Measurements from ENCODE around the gene TNS3. TPM values are rescaled to one million over a fixed set of nuclear protein-coding genes. Genes with fewer than 3 reads are reported as not detected.

The TNS3 gene
- total and polyA plus RNA-seq, 9 of the 15 experiments (the other 6 are each of a cell fraction or from before 2014, with no cell fraction given): 0.20 TPM; not detected in 8

- TF ChIP-seq, protein P1, sequence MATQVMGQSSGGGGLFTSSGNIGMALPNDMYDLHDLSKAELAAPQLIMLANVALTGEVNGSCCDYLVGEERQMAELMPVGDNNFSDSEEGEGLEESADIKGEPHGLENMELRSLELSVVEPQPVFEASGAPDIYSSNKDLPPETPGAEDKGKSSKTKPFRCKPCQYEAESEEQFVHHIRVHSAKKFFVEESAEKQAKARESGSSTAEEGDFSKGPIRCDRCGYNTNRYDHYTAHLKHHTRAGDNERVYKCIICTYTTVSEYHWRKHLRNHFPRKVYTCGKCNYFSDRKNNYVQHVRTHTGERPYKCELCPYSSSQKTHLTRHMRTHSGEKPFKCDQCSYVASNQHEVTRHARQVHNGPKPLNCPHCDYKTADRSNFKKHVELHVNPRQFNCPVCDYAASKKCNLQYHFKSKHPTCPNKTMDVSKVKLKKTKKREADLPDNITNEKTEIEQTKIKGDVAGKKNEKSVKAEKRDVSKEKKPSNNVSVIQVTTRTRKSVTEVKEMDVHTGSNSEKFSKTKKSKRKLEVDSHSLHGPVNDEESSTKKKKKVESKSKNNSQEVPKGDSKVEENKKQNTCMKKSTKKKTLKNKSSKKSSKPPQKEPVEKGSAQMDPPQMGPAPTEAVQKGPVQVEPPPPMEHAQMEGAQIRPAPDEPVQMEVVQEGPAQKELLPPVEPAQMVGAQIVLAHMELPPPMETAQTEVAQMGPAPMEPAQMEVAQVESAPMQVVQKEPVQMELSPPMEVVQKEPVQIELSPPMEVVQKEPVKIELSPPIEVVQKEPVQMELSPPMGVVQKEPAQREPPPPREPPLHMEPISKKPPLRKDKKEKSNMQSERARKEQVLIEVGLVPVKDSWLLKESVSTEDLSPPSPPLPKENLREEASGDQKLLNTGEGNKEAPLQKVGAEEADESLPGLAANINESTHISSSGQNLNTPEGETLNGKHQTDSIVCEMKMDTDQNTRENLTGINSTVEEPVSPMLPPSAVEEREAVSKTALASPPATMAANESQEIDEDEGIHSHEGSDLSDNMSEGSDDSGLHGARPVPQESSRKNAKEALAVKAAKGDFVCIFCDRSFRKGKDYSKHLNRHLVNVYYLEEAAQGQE (IDR thresholded peaks at IDR 0.05; ENCODE audit: borderline replicate concordance): no peak
- TF ChIP-seq, protein P1 (CRISPR knock-in tag; IDR thresholded peaks at IDR 0.05; ENCODE audit: low read depth): no peak
- TF ChIP-seq MEF2D (tag; conservative IDR thresholded peaks at IDR 0.05; ENCODE audit: low read depth) (no peak), NRF1 (conservative IDR thresholded peaks at IDR 0.05 in 1 of 2, IDR thresholded peaks at IDR 0.05 in 1 of 2) (0 out of 4 replicates have a peak, but pooled peaks of 1 of the 2 experiments have one; percentile 8), POLR2H (tag; IDR thresholded peaks at IDR 0.05; ENCODE audit: low read depth) (no peak), ZNF398 (CRISPR knock-in tag; IDR thresholded peaks at IDR 0.05) (no peak), RBM34 (IDR thresholded peaks at IDR 0.05; ENCODE audit: borderline replicate concordance, insufficient read depth, low read length) (no peak), TRIM24 (IDR thresholded peaks at IDR 0.05) (0 out of 4 replicates have a peak, but pooled peaks of 1 of the 2 experiments have one; percentile 30), HNRNPK (IDR thresholded peaks at IDR 0.05; ENCODE audit: low read depth, low read length, poor library complexity, severe bottlenecking) (no peak), BCL6 (CRISPR knock-in tag; IDR thresholded peaks at IDR 0.05) (no peak), CEBPB (tag; IDR thresholded peaks at IDR 0.05) (peak; percentile 77), ZNF133 (CRISPR knock-in tag; IDR thresholded peaks at IDR 0.05) (no peak), ZNF717 (CRISPR knock-in tag; IDR thresholded peaks at IDR 0.05) (no peak)
- TF ChIP-seq, protein P2, sequence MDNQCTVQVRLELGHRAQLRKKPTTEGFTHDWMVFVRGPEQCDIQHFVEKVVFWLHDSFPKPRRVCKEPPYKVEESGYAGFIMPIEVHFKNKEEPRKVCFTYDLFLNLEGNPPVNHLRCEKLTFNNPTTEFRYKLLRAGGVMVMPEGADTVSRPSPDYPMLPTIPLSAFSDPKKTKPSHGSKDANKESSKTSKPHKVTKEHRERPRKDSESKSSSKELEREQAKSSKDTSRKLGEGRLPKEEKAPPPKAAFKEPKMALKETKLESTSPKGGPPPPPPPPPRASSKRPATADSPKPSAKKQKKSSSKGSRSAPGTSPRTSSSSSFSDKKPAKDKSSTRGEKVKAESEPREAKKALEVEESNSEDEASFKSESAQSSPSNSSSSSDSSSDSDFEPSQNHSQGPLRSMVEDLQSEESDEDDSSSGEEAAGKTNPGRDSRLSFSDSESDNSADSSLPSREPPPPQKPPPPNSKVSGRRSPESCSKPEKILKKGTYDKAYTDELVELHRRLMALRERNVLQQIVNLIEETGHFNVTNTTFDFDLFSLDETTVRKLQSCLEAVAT (IDR thresholded peaks at IDR 0.05): peak in 1 of 2 experiments; percentile 48; a peak in 1 of 4 replicates
These were observed 106.7 kb downstream of the TNS3 start (continued) for GRCh38 chr7:47474937-47475879.
